ENCODE results near the gene TAAR1. TPM values are rescaled to one million over a fixed set of nuclear protein-coding genes. Genes with fewer than 3 reads are reported as not detected.
"Not testable (repeated sequence)": the region's sequence is repeated elsewhere in the genome, so short reads cannot be mapped to it uniquely, and the experiment has no call there.

The TAAR1 gene
- total RNA-seq, 1 experiment from 2014 or later = not detected

DNA sequence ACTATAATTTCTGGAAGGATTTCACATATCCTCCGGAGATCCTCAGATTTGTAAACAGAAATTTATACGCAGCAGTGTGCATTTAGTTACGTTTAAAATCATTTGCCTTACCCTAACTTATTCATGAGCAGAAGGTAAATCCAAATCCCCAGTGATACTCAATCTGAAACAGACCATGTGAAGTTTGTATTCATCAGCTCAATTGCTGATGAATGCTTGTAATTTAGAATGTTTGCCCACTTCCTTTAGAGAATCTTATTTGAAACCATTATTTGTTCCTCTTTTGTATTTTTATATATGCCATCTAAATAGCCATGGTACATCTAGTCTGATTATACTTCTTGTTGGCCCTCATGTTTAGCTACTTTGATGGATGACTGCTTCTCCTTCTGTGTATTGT, 15.4 kb downstream of the TAAR1 start:
- ChIA-PET CTCF (interaction anchor here (0.7 kb wide), 1 partner anchor 9 kb away, joined by 3 read pairs; no protein-coding TSS in a partner anchor), POLR2A (no interaction called here)
- Mint-ChIP-seq H3K4me1 (ENCODE audit: insufficient read depth, unreplicated experiment) (no peaks in the 10 kb centered on the region), H3K9me3 (ENCODE audit: unreplicated experiment) (no peaks in the 10 kb centered on the region), H3K4me3 (ENCODE audit: unreplicated experiment) (no peak overlapping the region), H3K36me3 (ENCODE audit: insufficient read depth, unreplicated experiment) (no peaks in the 10 kb centered on the region), H3K27ac (ENCODE audit: low read depth, unreplicated experiment) (no peak overlapping the region), H3K27me3 (ENCODE audit: insufficient read depth, unreplicated experiment) (peaks cover 43% of the 10 kb centered on the region)
- no peak for DNase-seq (ENCODE audit: unreplicated experiment)
- no TSS peak for BruUV-seq (replicated peaks)
- intact Hi-C loops (cut with micrococcal nuclease) = no loop called here
- TF ChIP-seq, protein P1, sequence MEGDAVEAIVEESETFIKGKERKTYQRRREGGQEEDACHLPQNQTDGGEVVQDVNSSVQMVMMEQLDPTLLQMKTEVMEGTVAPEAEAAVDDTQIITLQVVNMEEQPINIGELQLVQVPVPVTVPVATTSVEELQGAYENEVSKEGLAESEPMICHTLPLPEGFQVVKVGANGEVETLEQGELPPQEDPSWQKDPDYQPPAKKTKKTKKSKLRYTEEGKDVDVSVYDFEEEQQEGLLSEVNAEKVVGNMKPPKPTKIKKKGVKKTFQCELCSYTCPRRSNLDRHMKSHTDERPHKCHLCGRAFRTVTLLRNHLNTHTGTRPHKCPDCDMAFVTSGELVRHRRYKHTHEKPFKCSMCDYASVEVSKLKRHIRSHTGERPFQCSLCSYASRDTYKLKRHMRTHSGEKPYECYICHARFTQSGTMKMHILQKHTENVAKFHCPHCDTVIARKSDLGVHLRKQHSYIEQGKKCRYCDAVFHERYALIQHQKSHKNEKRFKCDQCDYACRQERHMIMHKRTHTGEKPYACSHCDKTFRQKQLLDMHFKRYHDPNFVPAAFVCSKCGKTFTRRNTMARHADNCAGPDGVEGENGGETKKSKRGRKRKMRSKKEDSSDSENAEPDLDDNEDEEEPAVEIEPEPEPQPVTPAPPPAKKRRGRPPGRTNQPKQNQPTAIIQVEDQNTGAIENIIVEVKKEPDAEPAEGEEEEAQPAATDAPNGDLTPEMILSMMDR (IDR thresholded peaks at IDR 0.05; ENCODE audit: unreplicated experiment) = no peak

DNA sequence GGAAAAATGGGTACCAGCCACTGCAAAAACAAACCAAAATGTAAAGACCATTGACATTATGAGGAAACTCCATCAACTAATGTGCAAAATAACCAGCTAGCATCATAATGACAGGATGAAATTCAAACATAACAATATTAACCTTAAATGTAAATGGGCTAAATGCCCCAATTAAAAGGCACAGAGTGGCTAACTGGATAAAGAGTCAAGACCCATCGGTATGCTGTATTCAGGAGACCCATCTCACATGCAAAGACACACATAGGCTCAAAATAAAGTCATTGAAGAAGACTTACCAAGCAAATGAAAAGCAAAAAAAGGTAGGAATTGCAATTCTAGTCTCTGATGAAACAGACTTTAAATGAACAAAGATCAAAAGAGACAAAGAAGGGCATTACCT, 21.8 kb downstream of the TAAR1 start:
- POLR2A ChIA-PET = interaction anchor here (0.6 to 0.7 kb wide), 2 partner anchors 133 to 584 kb away, joined by 3 read pairs; no protein-coding TSS in a partner anchor
- H3K27me3 Mint-ChIP-seq (ENCODE audit: insufficient read depth, unreplicated experiment) = peaks cover 85% of the 10 kb centered on the region

DNA sequence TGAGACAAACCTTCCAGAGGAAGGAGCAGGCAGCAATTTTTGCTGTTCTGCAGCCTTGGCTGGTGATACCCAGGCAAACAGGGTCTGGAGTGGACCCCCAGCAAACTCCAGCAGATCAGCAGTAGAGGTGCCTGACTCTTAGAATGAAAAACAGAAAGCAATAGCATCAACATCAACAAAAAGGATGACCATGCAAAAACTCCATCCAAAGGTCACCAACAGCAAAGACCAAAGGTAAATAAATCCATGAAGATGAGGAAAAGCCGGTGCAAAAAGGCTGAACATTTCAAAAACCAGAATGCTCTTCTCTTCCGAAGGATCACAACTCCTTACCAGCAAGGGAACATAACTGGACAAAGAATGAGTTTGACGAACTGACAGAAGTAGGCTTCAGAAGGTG, 23.1 kb downstream of the TAAR1 start:
- intact Hi-C loops (cut with micrococcal nuclease); H3K27ac Mint-ChIP-seq (ENCODE audit: low read depth, unreplicated experiment); BruUV-seq (replicated peaks); POLR2A ChIA-PET; H3K4me3 Mint-ChIP-seq (ENCODE audit: unreplicated experiment); H3K36me3 Mint-ChIP-seq (ENCODE audit: insufficient read depth, unreplicated experiment); H3K4me1 Mint-ChIP-seq (ENCODE audit: insufficient read depth, unreplicated experiment); CTCF ChIA-PET; H3K9me3 Mint-ChIP-seq (ENCODE audit: unreplicated experiment); DNase-seq (ENCODE audit: unreplicated experiment): not testable (repeated sequence)
- H3K27me3 Mint-ChIP-seq (ENCODE audit: insufficient read depth, unreplicated experiment) = peaks cover 82% of the 10 kb centered on the region

More for the DNA sequence above, 21.8 kb downstream of the TAAR1 start:
- H3K36me3 Mint-ChIP-seq (ENCODE audit: insufficient read depth, unreplicated experiment); BruUV-seq (replicated peaks); H3K4me1 Mint-ChIP-seq (ENCODE audit: insufficient read depth, unreplicated experiment); H3K27ac Mint-ChIP-seq (ENCODE audit: low read depth, unreplicated experiment); intact Hi-C loops (cut with micrococcal nuclease); DNase-seq (ENCODE audit: unreplicated experiment); H3K4me3 Mint-ChIP-seq (ENCODE audit: unreplicated experiment); H3K9me3 Mint-ChIP-seq (ENCODE audit: unreplicated experiment); CTCF ChIA-PET: not testable (repeated sequence)

DNA sequence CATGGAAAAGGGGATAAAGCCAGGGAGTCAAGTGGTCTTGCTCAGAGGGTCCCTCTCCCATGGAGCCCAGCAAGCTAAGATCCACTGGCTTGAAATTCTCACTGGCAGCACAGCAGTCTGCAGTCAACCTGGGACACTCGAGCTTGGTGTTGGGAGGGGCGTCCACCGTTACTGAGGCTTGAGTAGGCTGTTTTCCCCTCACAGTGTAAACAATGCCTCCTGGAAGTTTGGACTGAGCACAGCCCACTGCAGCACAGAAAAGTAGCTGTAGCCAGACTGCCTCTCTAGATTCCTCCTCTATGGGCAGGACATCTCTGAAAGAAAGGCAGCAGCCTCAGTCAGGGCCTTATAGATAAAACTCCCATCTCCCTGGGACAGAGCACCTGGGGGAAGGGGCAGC, 23.7 kb downstream of the TAAR1 start:
- H3K4me1 Mint-ChIP-seq (ENCODE audit: insufficient read depth, unreplicated experiment); H3K9me3 Mint-ChIP-seq (ENCODE audit: unreplicated experiment); H3K36me3 Mint-ChIP-seq (ENCODE audit: insufficient read depth, unreplicated experiment); POLR2A ChIA-PET; BruUV-seq (replicated peaks); intact Hi-C loops (cut with micrococcal nuclease); DNase-seq (ENCODE audit: unreplicated experiment); H3K27ac Mint-ChIP-seq (ENCODE audit: low read depth, unreplicated experiment); H3K4me3 Mint-ChIP-seq (ENCODE audit: unreplicated experiment): not testable (repeated sequence)
- CTCF ChIA-PET = interaction anchor here (1.2 to 1.3 kb wide), 2 partner anchors 9 to 35 kb away, joined by 3 read pairs; no protein-coding TSS in a partner anchor
- H3K27me3 Mint-ChIP-seq (ENCODE audit: insufficient read depth, unreplicated experiment) = peaks cover 84% of the 10 kb centered on the region

DNA sequence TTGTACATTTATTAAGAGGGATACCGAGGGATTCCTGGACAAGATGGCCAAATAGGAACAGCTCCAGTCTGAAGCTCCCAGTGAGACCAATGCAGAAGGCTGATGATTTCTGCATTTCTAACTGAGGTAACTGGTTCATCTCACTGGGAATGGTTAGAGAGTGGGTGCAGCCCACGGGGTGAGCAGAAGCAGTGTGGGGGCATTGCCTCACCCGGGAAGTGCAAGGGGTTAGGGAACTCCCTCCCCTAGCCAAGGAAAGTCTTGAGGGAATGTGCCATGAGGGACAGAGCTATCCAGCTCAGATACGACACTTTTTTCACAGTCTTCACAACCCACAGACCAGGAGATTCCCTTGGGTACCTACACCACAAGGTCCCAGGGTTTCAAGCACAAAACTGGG, 24.2 kb downstream of the TAAR1 start:
- ChIA-PET POLR2A (no interaction called here), CTCF (interaction anchor here (0.9 to 1.3 kb wide), 3 partner anchors 9 to 41 kb away, joined by 3 read pairs; no protein-coding TSS in a partner anchor)
- intact Hi-C loops (cut with micrococcal nuclease) = no loop called here
- H3K9me3 Mint-ChIP-seq (ENCODE audit: unreplicated experiment) = no peaks in the 10 kb centered on the region
- no peak for DNase-seq (ENCODE audit: unreplicated experiment)
- no peak overlapping the region for H3K4me3 Mint-ChIP-seq (ENCODE audit: unreplicated experiment)
- no peak overlapping the region for H3K27ac Mint-ChIP-seq (ENCODE audit: low read depth, unreplicated experiment)
- H3K4me1 Mint-ChIP-seq (ENCODE audit: insufficient read depth, unreplicated experiment) = no peaks in the 10 kb centered on the region
- BruUV-seq (replicated peaks) = no TSS peak
- peaks cover 6% of the 10 kb centered on the region for H3K36me3 Mint-ChIP-seq (ENCODE audit: insufficient read depth, unreplicated experiment)
- peaks cover 82% of the 10 kb centered on the region for H3K27me3 Mint-ChIP-seq (ENCODE audit: insufficient read depth, unreplicated experiment)
- TF ChIP-seq, protein P1 (IDR thresholded peaks at IDR 0.05; ENCODE audit: unreplicated experiment) = no peak
